ENCODE measurements around the gene PNP.

DNA sequence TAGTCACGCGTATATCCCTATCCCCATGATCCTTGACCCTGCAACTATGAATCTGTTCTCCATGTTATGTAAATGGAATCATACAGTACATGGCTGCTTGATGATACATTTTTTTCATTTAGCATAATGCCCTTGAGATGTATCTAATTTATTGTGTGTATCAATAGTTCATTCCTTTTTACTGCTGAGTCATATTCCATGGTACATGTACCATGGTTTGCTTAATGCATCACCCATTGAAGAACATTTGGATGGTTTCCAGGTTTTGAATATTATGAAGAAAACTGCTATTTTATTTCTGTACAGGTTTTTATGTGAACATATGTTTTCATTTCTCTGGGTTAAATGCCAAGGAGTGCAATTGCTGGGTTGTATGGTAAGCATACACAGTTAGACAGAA, 32.1 kb downstream of the PNP start:
- TF ChIP-seq, protein P1, sequence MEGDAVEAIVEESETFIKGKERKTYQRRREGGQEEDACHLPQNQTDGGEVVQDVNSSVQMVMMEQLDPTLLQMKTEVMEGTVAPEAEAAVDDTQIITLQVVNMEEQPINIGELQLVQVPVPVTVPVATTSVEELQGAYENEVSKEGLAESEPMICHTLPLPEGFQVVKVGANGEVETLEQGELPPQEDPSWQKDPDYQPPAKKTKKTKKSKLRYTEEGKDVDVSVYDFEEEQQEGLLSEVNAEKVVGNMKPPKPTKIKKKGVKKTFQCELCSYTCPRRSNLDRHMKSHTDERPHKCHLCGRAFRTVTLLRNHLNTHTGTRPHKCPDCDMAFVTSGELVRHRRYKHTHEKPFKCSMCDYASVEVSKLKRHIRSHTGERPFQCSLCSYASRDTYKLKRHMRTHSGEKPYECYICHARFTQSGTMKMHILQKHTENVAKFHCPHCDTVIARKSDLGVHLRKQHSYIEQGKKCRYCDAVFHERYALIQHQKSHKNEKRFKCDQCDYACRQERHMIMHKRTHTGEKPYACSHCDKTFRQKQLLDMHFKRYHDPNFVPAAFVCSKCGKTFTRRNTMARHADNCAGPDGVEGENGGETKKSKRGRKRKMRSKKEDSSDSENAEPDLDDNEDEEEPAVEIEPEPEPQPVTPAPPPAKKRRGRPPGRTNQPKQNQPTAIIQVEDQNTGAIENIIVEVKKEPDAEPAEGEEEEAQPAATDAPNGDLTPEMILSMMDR (IDR thresholded peaks at IDR 0.05): no peak
- TF ChIP-seq POLR2A (IDR thresholded peaks at IDR 0.05): no peak
